Adipose tissue (tissue), 3 donors: ENCODE data around the gene RO60. TPM values are rescaled to one million over a fixed set of nuclear protein-coding genes. Genes with fewer than 3 reads are reported as not detected.

Experiments used
- H3K27ac ChIP-seq: one replicate; pipeline ENCODE4 v1.5.1; 2013; ENCODE audit warnings: low read depth, low read length
- WGBS, 3 donors: extraction: QIAGEN DNeasy Blood & Tissue Kit; methylation state at CpG; one replicate each; pipeline ENCODE4 v1.1.7; 2013; 5-methylcytosine and 5-hydroxymethylcytosine counted together
- polyA plus RNA-seq, 3 donors: library from polyadenylated mRNA; stranded (reverse); fragments of 200-250 nt; gene quantifications; one replicate each; pipeline ENCODE4 v1.2.3, GENCODE V29; 2013
- donor health status: healthy with polysubstance abuse.
- donor health status: Bipolar disorder and iron deficiency.
- donor health status: healthy.

RO60 gene
- polyA plus RNA-seq, 3 donors: 4.6 to 12.5 (median 11.8) TPM

GRCh38 chr1:193102662-193103061 lies 43.2 kb downstream of the RO60 start:
- WGBS, 3 donors: 84 to 87% (median 87%) methylated on average over 5 of the region's 5 CpGs
- H3K27ac ChIP-seq: no peak overlapping the region

- 28 to 33% (median 29%) methylated on average over 9 of the region's 9 CpGs for WGBS, 3 donors
- no peak overlapping the region for H3K27ac ChIP-seq
These were observed 44.5 kb downstream of the RO60 start for GRCh38 chr1:193103759-193104501.

- 1% methylated on average over 24 of the region's 24 CpGs for WGBS, 3 donors
- H3K27ac ChIP-seq: peak overlapping the region; percentile 48
These were observed 45.1 kb downstream of the RO60 start for GRCh38 chr1:193104502-193104906.

GRCh38 chr1:193104907-193105820 lies 45.8 kb downstream of the RO60 start, which contains the start of gene GLRX2:
Gene GLRX2, minus strand, starts transcription at chr1:193105414. Its CDS starts 32 bp downstream, at chr1:193105382.
- H3K27ac ChIP-seq: peak within 1 kb of the TSS; percentile 48
- 0 to 1% (median 0%) methylated on average over 63 to 73 of the region's 73 CpGs for WGBS, 3 donors

GRCh38 chr1:193105821-193106177 lies 46.4 kb downstream of the RO60 start:
- no peak overlapping the region for H3K27ac ChIP-seq
- 25 to 41% (median 37%) methylated on average over 4 of the region's 4 CpGs for WGBS, 3 donors

- 75 to 90% (median 87%) methylated on average over 3 of the region's 3 CpGs for WGBS, 3 donors
- H3K27ac ChIP-seq: no peak overlapping the region
These were observed 49.1 kb downstream of the RO60 start for GRCh38 chr1:193108471-193108870.

Other genes with a start within 250 kb of the RO60 start
- 10 to 100 TPM; 14.4 to 16.0 (median 15.0) TPM for gene UCHL5, start 252 bp upstream of the RO60 start, polyA plus RNA-seq
- 10 to 100 TPM in 2 of 3 donors, 1 to 10 TPM in 1; 9.0 to 16.8 (median 15.9) TPM for gene GLRX2, start 45.8 kb downstream of the RO60 start, polyA plus RNA-seq
- gene CDC73, start 62.4 kb downstream of the RO60 start, polyA plus RNA-seq: 10 to 100 TPM in 2 of 3 donors, 1 to 10 TPM in 1; 7.6 to 17.9 (median 12.9) TPM
- under 1 TPM; 0.13 to 0.79 (median 0.13) TPM for gene B3GALT2, start 127.0 kb downstream of the RO60 start, polyA plus RNA-seq